ENCODE measurements around the gene DDB1.

Gene DDB1

DNA sequence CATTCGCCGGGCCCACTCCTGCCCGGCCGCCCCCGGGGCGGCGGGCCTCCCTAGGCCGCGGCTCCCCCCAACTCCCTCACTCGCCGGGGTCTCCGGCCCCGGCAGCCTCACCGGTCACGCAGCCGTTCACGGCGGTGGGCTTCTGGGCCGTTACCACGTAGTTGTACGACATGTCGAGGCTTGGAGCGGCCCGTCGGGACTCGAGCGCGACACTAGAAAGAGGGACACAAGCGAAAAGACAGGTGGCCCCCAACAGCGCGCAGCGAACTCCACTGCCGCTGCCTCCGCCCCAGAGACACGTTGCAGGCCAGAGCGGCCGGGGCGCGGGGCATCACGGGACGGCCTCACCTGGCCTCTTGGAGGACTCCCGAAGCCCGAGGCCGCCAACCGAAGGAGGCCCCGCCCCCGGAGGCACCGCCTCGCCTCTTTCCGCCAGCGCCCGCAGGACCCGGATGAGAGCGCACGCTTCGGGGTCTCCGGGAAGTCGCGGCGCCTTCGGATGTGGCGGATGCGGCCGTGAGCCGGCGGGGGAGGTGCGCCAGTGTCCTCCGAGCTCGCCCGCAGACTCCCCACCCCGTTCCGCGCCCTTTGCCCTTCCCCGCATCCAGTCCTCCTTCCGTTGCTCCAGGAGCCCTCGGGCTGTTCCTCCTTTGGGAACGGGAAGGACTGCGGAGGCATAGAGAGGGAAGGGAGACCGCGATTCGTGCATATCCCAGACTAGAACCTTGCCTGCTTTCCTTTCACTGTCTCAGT lies at the start of gene DDB1, which contains the start of gene TKFC:
DDB1 (minus strand) TSS at position 309 of the 753 bp plus-strand sequence; CDS start at position 172, 137 bp downstream.
TKFC (plus strand) TSS at position 432 of the 753 bp plus-strand sequence. CDS start 1,501 bp downstream, outside the sequence.
- H3K9me3 ChIP-seq (ENCODE audit: severe bottlenecking): no peaks in the 10 kb centered on the region
- ATAC-seq (ENCODE audit: low read depth) (peak; percentile 90), DNase-seq (ENCODE audit: low spot score) (peak; percentile 96)
- no peaks in the 10 kb centered on the region for H3K27me3 ChIP-seq (ENCODE audit: insufficient read depth, poor library complexity, severe bottlenecking)
- TF ChIP-seq CTCF (IDR thresholded peaks at IDR 0.05; ENCODE audit: poor library complexity, severe bottlenecking): no peak
- peaks cover 32% of the 10 kb centered on the region for H3K36me3 ChIP-seq (ENCODE audit: low read depth)
- peaks cover 16% of the 10 kb centered on the region for H3K4me1 ChIP-seq (ENCODE audit: insufficient read depth, poor library complexity, severe bottlenecking)
- peak within 1 kb of the TSS; percentile 90 for H3K4me3 ChIP-seq (ENCODE audit: severe bottlenecking)
- H3K27ac ChIP-seq (ENCODE audit: poor library complexity, severe bottlenecking): peak within 1 kb of the TSS; percentile 52

DNA sequence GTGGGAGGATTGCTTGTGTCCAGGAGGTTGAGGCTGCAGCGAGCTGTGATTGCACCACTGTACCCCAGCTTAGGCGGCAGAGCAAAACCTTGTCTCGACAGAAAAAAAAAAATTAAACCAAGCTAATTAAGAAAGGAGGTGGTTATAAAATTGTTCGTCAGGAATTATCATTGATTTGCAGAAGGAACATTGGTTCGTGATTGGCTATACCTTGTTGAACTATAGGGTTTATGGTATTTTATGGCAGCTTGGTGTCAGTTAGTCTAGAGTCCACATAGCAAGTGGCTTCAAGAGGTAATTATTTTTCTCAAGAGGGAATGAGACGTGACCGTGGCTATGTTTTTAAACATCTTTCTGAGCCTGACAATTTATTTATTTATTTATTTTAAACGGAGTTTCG lies 48.0 kb upstream of the DDB1 start:
- DNase-seq (ENCODE audit: low spot score): no peak
- no peaks in the 10 kb centered on the region for H3K27me3 ChIP-seq (ENCODE audit: insufficient read depth, poor library complexity, severe bottlenecking)
- ATAC-seq (ENCODE audit: low read depth): no peak
- no peaks in the 10 kb centered on the region for H3K9me3 ChIP-seq (ENCODE audit: severe bottlenecking)
- TF ChIP-seq CTCF (IDR thresholded peaks at IDR 0.05; ENCODE audit: poor library complexity, severe bottlenecking): no peak
- peaks cover 15% of the 10 kb centered on the region for H3K4me1 ChIP-seq (ENCODE audit: insufficient read depth, poor library complexity, severe bottlenecking)
- no peak overlapping the region for H3K27ac ChIP-seq (ENCODE audit: poor library complexity, severe bottlenecking)
- no peak overlapping the region for H3K4me3 ChIP-seq (ENCODE audit: severe bottlenecking)
- H3K36me3 ChIP-seq (ENCODE audit: low read depth): no peaks in the 10 kb centered on the region

GRCh38 chr11:61378713-61379313 lies 45.9 kb upstream of the DDB1 start:
- TF ChIP-seq CTCF (IDR thresholded peaks at IDR 0.05; ENCODE audit: poor library complexity, severe bottlenecking): no peak
- peak overlapping the region; percentile 81 for H3K27ac ChIP-seq (ENCODE audit: poor library complexity, severe bottlenecking)
- no peaks in the 10 kb centered on the region for H3K27me3 ChIP-seq (ENCODE audit: insufficient read depth, poor library complexity, severe bottlenecking)
- DNase-seq (ENCODE audit: low spot score) (no peak), ATAC-seq (ENCODE audit: low read depth) (peak; percentile 93)
- H3K36me3 ChIP-seq (ENCODE audit: low read depth): 0 out of 2 replicates have a peak, but pooled peaks cover 9% of the 10 kb centered on the region
- H3K9me3 ChIP-seq (ENCODE audit: severe bottlenecking): no peaks in the 10 kb centered on the region
- H3K4me1 ChIP-seq (ENCODE audit: insufficient read depth, poor library complexity, severe bottlenecking): peaks cover 15% of the 10 kb centered on the region
- no peak overlapping the region for H3K4me3 ChIP-seq (ENCODE audit: severe bottlenecking)

- Histone ChIP-seq H3K27me3 (ENCODE audit: insufficient read depth, poor library complexity, severe bottlenecking) (no peaks in the 10 kb centered on the region), H3K4me1 (ENCODE audit: insufficient read depth, poor library complexity, severe bottlenecking) (peaks cover 15% of the 10 kb centered on the region), H3K9me3 (ENCODE audit: severe bottlenecking) (peaks cover 6% of the 10 kb centered on the region), H3K27ac (ENCODE audit: poor library complexity, severe bottlenecking) (peak overlapping the region; percentile 81), H3K4me3 (ENCODE audit: severe bottlenecking) (no peak overlapping the region), H3K36me3 (ENCODE audit: low read depth) (0 out of 2 replicates have a peak, but pooled peaks cover 9% of the 10 kb centered on the region)
- TF ChIP-seq CTCF (IDR thresholded peaks at IDR 0.05; ENCODE audit: poor library complexity, severe bottlenecking): no peak
- no peak for DNase-seq (ENCODE audit: low spot score)
- ATAC-seq (ENCODE audit: low read depth): no peak
Observed at GRCh38 chr11:61377461-61378160, 44.7 kb upstream of the DDB1 start.
